ENCODE results near the gene SERPINA10.
"Not testable (repeated sequence)": the region's sequence is repeated elsewhere in the genome, so short reads cannot be mapped to it uniquely, and the experiment has no call there.

SERPINA10 gene

DNA sequence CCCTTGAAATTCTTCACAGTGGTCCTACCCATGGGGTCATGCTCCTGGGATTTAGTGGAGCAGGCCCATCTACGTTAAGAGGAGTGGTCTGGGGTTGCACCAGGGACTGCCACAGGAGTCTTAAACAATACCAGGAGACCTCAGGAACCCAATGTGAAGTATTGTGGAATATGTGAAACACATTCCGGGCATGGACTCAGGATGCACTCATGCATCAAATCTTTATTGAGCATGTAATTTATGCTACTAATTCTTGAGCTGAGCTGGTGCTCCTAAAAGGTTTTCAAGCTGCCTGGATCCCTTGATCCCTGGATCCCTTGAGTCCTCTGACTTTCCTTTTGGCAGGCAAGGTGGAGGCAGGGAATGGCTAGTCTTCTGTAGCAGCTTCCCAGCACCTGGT, 8.8 kb downstream of the SERPINA10 start:
- DNase-seq (ENCODE audit: low spot score): no peak

DNA sequence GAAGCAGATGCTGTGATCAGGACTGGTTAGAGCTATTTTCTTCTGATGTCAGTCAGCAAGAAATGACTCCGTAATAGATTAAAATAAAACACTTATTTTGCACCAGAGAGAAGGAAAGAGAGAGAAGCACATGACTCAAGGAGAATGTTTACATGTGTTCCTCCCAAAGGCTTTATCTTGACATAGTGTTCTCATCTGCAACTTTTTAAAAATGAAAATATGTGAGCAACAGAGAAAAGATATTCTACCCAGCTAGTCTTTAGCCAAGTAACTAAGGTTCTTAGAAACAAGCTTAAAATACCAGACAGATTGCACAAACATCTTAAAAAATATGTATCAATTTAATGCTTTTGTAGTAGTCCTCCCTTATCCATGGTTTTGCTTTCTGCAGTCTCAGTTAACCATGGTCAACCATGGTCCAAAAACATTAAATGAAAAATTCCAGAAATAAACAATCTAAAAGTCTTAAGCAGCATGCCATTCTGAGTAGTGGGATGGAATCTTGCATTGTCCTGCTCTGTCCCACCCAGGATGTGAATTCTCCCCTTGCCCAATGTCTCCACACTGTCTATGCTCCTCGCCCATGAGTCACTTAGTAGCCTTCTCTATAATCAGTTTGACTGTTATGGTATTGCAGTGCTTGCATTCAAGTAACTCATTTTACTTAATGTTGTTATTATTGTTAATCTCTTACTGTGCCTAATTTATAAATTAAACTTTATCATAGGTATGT, 9.9 kb downstream of the SERPINA10 start:
- DNase-seq (ENCODE audit: low spot score): no peak

DNA sequence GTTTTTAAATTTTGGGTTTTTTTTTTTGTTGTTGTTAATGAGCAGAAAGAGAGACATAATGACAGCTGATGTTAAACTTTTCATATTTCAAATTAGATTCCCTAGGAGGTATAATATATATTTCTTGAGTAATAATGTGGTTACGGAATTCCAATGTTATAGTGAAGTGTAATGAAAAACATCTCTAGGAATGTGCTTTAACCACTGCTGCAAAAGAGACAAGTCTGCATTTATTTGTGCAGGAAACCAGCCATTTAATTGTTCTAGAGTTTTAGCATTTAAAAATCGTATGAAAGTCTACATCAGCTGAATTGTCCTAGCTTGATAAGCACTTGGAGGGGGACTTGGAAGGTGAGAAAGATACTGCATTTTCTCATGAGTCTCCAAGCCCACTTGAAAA, 14.3 kb downstream of the SERPINA10 start:
- no peak for DNase-seq (ENCODE audit: low spot score)

DNA sequence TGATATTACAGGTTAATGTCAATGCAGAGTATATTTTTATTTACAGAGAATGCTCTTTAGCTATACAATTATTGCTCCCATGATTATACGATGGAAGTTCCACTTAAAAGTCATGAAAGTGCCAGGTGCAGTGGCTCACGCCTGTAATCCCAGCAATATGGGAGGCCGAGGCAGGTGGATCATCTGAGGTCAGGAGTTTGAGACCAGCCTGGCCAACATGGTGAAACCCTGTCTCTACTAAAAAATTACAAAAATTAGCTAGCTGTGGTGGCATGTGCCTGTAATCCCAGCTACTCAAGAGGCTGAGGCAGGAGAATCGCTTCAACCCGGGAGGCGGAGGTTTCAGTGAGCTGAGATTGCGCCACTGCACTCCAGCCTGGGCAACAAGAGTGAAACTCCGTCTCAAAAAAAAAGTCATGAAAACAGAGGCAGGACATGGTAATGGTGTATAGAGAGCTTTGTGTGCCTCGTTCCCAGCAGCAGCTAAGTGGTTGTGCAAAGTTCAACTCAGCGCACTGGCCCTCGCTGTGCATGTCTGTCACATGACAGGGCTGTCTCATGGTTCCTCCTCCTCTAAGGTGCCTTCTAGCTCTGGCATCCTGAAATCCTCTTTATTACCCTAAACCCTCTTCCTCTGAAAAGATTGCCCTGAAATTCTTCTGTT, 16.0 kb downstream of the SERPINA10 start:
- DNase-seq (ENCODE audit: low spot score): not testable (repeated sequence)

DNA sequence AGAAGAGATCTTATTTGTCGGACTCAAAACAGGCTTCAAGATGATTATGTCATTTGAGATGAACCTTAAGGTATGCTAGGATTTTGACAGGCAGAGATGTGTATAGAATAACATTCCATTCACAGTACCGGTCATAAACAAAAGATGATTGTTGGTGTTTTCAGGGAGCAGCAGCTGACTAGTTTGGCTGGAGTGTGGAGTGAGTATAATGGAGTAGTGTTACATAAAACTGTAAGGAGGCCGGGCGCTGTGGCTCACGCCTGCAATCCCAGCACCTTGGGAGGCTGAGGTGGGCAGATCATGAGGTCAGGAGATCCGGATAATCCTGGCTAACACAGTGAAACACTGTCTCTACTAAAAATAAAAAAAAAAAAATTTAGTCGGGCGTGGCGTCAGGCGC, 23.9 kb downstream of the SERPINA10 start:
- no peak for DNase-seq (ENCODE audit: low spot score)

DNA sequence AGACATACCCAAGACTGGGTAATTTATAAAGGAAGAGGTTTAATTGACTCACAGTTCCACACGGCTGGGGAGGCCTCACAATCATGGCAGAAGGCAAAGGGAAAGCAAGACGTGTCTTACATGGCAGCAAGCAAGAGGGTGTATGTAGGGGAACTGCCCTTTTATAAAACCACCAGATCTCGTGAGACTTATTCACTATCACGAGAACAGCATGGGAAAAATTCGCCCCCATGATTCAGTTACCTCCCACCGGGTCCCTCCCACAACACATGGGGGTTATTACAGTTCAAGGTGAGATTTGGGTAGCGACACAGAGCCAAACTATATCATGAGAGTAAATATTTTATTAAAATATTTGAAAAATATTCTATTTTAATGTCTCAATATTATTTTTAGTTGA, 24.5 kb downstream of the SERPINA10 start:
- DNase-seq (ENCODE audit: low spot score): not testable (repeated sequence)

DNA sequence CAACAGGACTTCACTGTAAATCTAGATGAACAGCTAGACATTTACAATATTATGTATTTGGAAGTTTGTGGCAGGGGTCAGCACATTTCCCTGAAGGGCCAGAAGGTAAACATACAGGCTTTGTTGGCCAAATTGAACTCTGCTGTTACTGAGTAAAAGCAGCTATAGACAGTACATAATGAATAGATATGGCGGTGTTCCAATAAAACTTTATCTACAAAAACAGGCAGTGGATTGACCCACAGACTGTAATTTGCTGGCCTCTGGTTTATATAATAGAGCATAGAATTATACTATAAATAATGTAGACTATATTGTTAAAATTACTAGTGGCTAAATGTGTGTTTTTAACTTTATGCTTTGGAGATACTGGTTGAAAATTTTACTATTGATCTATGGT, 25.7 kb downstream of the SERPINA10 start:
- no peak for DNase-seq (ENCODE audit: low spot score)

DNA sequence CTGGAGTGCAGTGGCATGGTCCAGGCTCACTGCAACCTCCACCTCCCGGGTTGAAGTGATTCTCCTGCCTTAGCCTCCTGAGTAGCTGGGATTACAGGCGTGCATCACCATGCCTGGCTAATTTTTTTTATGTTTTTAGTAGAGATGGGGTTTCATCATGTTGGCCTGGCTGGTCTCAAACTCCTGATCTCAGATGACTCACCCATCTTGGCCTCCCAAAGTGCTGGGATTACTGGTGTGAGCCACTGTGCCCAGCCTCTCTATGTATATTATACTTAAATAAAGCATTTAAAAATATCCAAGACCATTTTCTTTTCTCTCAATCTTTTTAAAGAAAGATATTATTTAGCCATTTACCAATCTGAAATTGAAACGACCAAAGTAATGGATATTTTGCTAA, 28.9 kb downstream of the SERPINA10 start:
- not testable (repeated sequence) for DNase-seq (ENCODE audit: low spot score)

DNA sequence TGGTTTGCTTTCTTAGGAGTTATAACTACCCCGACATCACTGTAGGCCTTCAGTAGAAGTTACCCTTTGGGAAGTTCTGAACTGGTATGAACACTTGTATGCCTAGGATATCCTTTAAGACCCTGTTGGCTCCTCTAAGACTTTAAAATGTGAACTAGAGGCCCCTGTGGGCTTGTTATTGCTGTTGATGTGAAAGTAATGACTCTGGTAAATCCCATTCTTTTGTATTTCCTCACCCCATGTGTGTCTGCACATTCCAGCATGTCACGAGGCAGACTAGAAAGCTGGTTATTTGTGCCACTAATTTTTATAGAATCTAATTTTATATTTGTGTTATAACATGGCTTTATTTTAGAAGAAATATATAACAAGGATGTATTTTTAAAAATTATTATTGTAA, 48.9 kb downstream of the SERPINA10 start:
- DNase-seq (ENCODE audit: low spot score): no peak

DNA sequence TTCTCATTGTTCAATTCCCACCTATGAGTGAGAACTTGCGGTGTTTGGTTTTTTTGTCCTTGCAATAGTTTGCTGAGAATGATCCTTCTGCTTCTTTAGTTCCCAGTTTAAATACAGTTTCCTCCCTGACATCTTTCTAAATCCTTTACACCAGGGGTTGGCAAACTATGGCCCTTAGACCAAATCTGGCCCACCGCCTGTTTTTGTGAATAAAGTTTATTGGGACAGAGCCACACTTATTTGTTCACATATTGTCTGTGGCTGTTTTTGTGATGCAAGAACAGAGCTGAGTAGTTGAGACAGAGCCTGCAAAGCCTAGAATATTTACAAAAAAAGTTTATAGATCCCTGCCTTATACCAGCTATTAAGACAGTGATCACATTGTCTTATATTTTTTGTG, 53.7 kb downstream of the SERPINA10 start:
- no peak for DNase-seq (ENCODE audit: low spot score)

DNA sequence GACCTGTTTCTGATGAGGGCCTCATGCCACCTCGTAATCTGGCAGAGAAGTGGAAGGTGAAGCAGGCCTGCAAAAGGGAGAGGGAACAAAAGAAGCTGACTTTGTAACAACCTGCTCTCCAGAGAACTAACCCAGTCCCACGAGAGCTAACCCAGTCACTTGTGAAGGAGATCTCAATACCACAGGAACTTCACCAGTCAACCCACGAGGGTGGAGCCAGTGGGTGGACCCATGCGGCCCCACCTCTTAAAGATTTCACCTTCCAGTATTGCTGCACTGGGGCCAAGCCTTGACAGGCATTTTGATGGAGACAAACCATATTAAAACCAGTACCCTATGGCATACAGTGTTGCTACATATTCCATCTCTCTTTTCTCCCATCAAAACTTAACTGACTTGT, 55.1 kb downstream of the SERPINA10 start:
- DNase-seq (ENCODE audit: low spot score): no peak

DNA sequence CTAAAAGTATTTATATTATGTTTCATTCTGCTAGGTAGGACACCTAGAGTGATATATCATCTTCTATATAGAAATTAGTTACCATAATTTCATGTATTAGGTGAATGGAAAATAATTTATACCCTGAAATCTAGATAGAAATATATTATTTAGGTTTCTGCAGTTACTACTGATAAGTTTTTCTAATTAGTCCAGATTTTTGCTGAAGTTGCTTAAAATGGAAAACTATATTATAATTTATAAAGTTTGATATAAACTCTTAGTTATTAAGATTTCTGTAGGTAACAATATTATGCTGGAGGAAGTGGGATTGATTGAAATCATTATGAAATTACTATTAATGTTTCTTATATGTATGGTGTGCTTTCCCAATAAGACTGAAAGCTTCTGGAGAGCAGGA, 56.0 kb downstream of the SERPINA10 start:
- DNase-seq (ENCODE audit: low spot score): no peak
